Germinal center (tissue), 1 donor: ENCODE measurements around the gene MRPS2.
"Not testable (repeated sequence)": the region's sequence is repeated elsewhere in the genome, so short reads cannot be mapped to it uniquely, and the experiment has no call there.

Source experiments
- DNase-seq: peaks from one replicate; pipeline ENCODE4 v3.0.0; 2012; ENCODE audit warnings: mixed read lengths, low spot score

Gene MRPS2

DNA sequence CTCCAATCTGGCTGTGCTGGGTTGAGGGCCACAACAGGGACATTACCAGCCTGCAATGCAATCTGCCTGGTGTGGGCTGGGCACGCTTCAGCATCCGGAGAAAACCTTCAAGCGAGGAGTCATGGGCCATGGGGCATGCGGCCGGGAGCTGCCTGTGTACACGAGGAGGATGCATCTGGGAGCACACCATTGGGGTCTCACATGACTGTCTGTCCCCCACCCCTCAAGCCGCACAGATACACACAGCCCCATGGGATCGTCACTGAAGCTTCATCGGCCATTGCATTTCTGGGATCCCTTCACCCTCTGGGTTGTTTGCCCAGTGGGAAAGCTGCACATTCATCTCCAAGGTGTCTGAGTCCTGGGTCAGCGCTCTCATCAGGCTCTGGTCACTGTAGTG lies 30.6 kb downstream of the MRPS2 start:
- no peak for DNase-seq

- DNase-seq, result no peak
Observed at GRCh38 chr9:135533113-135533512, 32.6 kb downstream of the MRPS2 start.

- DNase-seq, result no peak
Observed at GRCh38 chr9:135533674-135534073, 33.2 kb downstream of the MRPS2 start.

GRCh38 chr9:135534192-135534711 lies 33.8 kb downstream of the MRPS2 start:
- not testable (repeated sequence) for DNase-seq

GRCh38 chr9:135534826-135535225 lies 34.3 kb downstream of the MRPS2 start:
- not testable (repeated sequence) for DNase-seq

DNA sequence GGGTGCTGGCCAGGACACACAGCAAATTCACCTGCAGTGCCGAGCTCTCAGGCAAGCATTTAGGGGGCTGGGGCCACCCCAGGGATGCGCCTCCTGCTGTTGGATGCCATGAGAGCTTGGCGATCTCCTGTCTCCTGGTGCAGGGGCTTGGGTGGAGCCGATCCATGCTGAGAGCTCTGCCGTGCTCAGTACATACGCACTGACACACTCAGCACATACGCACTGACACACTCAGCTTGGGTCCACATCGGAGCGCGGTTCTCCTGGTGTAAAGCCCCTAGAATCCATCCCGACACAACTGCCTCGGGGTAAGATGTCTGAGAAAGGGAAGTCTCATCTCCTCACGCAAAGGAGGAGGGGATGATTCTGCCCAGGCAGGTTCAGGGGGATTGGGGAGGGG lies 35.1 kb downstream of the MRPS2 start:
- DNase-seq, result not testable (repeated sequence)

DNA sequence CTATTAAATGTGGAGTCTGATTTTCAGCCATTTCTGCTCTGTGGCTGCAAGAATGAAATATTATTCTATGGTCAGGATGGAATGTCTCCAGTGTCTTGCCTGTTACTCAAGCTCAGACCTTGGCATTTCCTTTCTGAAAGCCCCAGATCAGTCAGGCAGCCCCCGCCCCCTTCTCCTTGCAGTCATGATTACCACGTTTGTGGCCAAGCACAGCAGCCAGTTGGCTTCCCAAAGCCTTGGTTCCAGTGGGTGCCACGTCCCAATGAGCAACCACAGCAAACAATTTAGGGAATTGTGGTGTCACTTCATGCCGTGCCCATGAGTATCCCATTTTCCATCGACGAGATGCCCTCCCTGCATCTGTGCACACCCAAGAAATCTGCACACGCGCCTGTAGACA lies 35.7 kb downstream of the MRPS2 start:
- no peak for DNase-seq

GRCh38 chr9:135543262-135543894 lies 42.9 kb downstream of the MRPS2 start:
- not testable (repeated sequence) for DNase-seq

DNA sequence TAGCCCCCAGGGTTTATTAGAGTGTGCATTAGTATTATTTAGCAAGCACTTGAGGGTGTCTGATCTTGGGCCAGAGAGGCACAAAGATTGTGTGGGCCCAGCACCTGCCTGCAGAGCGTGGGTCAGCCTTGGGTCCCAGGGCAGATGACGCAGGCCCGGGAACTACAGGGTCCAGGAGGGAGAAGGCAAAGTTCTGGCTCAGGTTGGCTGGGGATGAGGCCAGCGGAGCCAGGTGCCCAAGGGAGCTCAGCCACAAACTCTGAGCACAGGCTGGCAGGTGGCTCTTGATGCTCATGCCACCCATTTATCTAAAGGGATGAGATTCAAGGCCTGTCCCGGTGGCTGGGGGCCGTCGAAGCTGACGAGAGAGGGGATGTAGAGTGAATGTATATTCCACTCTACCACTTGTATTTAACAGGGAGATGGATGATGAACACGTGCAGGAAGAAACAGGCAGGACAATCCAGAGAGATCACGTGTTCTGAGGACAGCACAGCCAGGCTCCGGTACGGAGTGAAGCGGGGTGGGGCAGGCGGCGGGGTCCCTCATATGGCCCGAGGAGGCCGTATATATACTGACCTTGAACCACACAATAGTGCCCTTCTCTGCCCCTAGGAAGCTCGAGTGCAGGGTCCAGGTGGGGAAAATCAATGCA lies 44.6 kb downstream of the MRPS2 start:
- DNase-seq, result no peak

- DNase-seq, result not testable (repeated sequence)
Observed at GRCh38 chr9:135545646-135546176, 45.2 kb downstream of the MRPS2 start, which contains the start of gene OBP2A. TSS of gene OBP2A (plus strand) at chr9:135546126. CDS start at chr9:135546181, 55 bp downstream.

DNA sequence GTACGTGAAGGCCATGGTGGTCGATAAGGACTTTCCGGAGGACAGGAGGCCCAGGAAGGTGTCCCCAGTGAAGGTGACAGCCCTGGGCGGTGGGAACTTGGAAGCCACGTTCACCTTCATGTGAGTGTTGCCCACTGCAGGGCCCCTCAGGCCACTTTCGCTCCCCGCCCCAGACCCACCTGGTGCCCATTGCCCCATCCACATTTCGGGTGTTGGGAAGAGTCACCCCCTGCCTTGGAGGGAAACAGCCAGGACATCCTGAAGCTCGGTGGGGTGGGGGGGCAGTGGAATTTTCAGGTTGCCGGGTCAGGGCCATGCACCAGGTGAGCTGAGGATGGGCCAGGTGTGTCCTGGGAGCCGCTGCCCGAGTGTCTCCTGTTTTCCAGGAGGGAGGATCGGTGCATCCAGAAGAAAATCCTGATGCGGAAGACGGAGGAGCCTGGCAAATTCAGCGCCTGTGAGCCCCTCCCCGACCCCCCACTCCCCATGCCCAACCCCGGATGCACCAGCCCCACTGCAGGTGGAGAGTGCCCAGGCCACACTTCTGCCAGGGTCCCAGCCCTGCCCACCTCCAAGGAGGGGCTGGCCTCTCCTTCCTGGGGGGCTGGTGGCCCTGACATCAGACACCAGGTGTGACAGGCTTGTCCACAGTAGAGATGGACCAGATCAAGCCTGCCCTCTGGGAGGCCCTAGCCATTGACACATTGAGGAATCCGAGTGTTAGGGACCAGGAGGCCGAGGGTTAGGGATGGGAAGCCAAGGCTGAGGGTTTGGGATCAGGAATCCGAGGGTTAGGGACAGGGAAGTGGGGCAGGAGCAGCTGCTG lies 46.5 kb downstream of the MRPS2 start:
- not testable (repeated sequence) for DNase-seq

GRCh38 chr9:135547756-135548736 lies 47.6 kb downstream of the MRPS2 start:
- DNase-seq, result no peak

GRCh38 chr9:135549478-135550343 lies 49.2 kb downstream of the MRPS2 start:
- not testable (repeated sequence) for DNase-seq

GRCh38 chr9:135550344-135550918 lies 49.9 kb downstream of the MRPS2 start:
- DNase-seq, result no peak

DNA sequence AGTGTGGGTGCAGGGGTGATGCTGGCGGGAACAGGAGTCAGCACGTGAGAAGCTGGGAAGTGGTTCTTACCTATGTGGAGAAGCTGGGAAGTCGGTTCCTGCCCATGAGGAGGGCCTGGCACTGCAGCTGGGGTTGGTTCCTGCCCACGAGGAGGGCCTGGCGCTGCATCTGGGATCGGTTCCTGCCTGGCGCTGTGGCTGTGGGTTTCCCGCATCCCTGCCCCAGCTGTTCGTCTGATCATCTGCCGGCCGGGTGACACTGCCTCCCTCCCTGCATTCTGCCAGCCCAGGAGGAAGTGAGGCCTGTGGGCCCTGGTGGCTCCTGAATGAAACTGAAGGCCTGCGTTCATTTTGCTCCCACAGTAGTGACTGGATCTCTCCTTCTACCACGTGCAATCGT lies 50.5 kb downstream of the MRPS2 start:
- DNase-seq, result no peak

GRCh38 chr9:135551456-135551855 lies 51.0 kb downstream of the MRPS2 start:
- DNase-seq, result no peak

- no peak for DNase-seq
Observed at GRCh38 chr9:135552021-135552697, 51.7 kb downstream of the MRPS2 start.

- no peak for DNase-seq
Observed at GRCh38 chr9:135552698-135553171, 52.3 kb downstream of the MRPS2 start.
